ENCODE results near the gene IL25. TPM values are rescaled to one million over a fixed set of nuclear protein-coding genes. Genes with fewer than 3 reads are reported as not detected.

Gene IL25
- polyA plus RNA-seq, 4 donors: not detected

Other genes starting within 250 kb of the IL25 start
- 100 to 1,000 TPM in 1 of 4 donors, 10 to 100 TPM in 3; 16.8 to 100 (median 89.4) TPM for gene SLC7A8, start 189.1 kb upstream of the IL25 start, polyA plus RNA-seq (ENCODE audit: insufficient read length in 4 of 4)
- gene RNF212B, start 134.9 kb upstream of the IL25 start, polyA plus RNA-seq (ENCODE audit: insufficient read length in 4 of 4): 1 to 10 TPM in 3 of 4 donors, under 1 TPM in 1; 0.22 to 1.8 (median 1.5) TPM
- gene HOMEZ, start 86.7 kb upstream of the IL25 start, polyA plus RNA-seq (ENCODE audit: insufficient read length in 4 of 4): 10 to 100 TPM; 11.2 to 28.1 (median 24.8) TPM
- 10 to 100 TPM; 17.4 to 31.5 (median 25.0) TPM for gene PPP1R3E, start 70.0 kb upstream of the IL25 start, polyA plus RNA-seq (ENCODE audit: insufficient read length in 4 of 4)
- gene BCL2L2, start 66.0 kb upstream of the IL25 start, polyA plus RNA-seq (ENCODE audit: insufficient read length in 4 of 4): 10 to 100 TPM; 34.8 to 44.0 (median 39.3) TPM
- 100 to 1,000 TPM; 157 to 374 (median 252) TPM for gene PABPN1, start 51.4 kb upstream of the IL25 start, polyA plus RNA-seq (ENCODE audit: insufficient read length in 4 of 4)
- gene SLC22A17, start 19.9 kb upstream of the IL25 start, polyA plus RNA-seq (ENCODE audit: insufficient read length in 4 of 4): 10 to 100 TPM; 56.2 to 72.7 (median 58.1) TPM
- gene EFS, start 7.6 kb upstream of the IL25 start, polyA plus RNA-seq (ENCODE audit: insufficient read length in 4 of 4): 10 to 100 TPM; 35.4 to 66.8 (median 46.1) TPM
- 1 to 10 TPM; 2.5 to 4.6 (median 3.4) TPM for gene CMTM5, start 4.2 kb downstream of the IL25 start, polyA plus RNA-seq (ENCODE audit: insufficient read length in 4 of 4)
- under 1 TPM; 0.16 to 0.27 (median 0.17) TPM for gene MYH6, start 35.5 kb downstream of the IL25 start, polyA plus RNA-seq (ENCODE audit: insufficient read length in 4 of 4)
- under 1 TPM; 0.10 to 0.30 (median 0.21) TPM for gene MYH7, start 62.9 kb downstream of the IL25 start, polyA plus RNA-seq (ENCODE audit: insufficient read length in 4 of 4)
- 10 to 100 TPM; 50.3 to 70.5 (median 67.0) TPM for gene NGDN, start 96.9 kb downstream of the IL25 start, polyA plus RNA-seq (ENCODE audit: insufficient read length in 4 of 4)
- gene ZFHX2, start 179.0 kb downstream of the IL25 start, polyA plus RNA-seq (ENCODE audit: insufficient read length in 4 of 4): 1 to 10 TPM; 2.1 to 9.1 (median 7.8) TPM
- 10 to 100 TPM; 13.6 to 20.7 (median 17.4) TPM for gene THTPA, start 183.5 kb downstream of the IL25 start, polyA plus RNA-seq (ENCODE audit: insufficient read length in 4 of 4)
- 100 to 1,000 TPM in 1 of 4 donors, 10 to 100 TPM in 3; 47.5 to 119 (median 73.7) TPM for gene AP1G2, start 195.0 kb downstream of the IL25 start, polyA plus RNA-seq (ENCODE audit: insufficient read length in 4 of 4)
- 10 to 100 TPM in 2 of 4 donors, 1 to 10 TPM in 2; 9.5 to 18.9 (median 11.1) TPM for gene JPH4, start 206.0 kb downstream of the IL25 start, polyA plus RNA-seq (ENCODE audit: insufficient read length in 4 of 4)